GM19467 (cell line): ENCODE data around the gene MAJIN.
"Not testable (repeated sequence)": the region's sequence is repeated elsewhere in the genome, so short reads cannot be mapped to it uniquely, and the experiment has no call there.

ENCODE experiments used
- ATAC-seq: cut with Tn5 transposase; IDR thresholded peaks from one replicate; pipeline ENCODE4 v1.9.1; 2021; ENCODE audit warnings: mild to moderate bottlenecking, moderate library complexity; ENCODE audit not compliant: unreplicated experiment

Gene MAJIN

GRCh38 chr11:64990222-64990923, 18.5 kb upstream of the MAJIN start:
- ATAC-seq, result no peak

GRCh38 chr11:64989416-64989815, 17.5 kb upstream of the MAJIN start:
- no peak for ATAC-seq

- ATAC-seq, result no peak
Measured at GRCh38 chr11:64987998-64988854, 16.3 kb upstream of the MAJIN start.

- not testable (repeated sequence) for ATAC-seq
Measured at GRCh38 chr11:64983339-64983738, 11.4 kb upstream of the MAJIN start.

- ATAC-seq, result no peak
Measured at GRCh38 chr11:64976651-64977050, 4.7 kb upstream of the MAJIN start.

GRCh38 chr11:64974124-64974523, 2.2 kb upstream of the MAJIN start:
- ATAC-seq, result no peak

- no peak for ATAC-seq
Measured at GRCh38 chr11:64970731-64971151, 1.2 kb downstream of the MAJIN start.

- ATAC-seq, result no peak
Measured at GRCh38 chr11:64969209-64969608, 2.7 kb downstream of the MAJIN start.

GRCh38 chr11:64967375-64967774, 4.5 kb downstream of the MAJIN start:
- ATAC-seq, result no peak

GRCh38 chr11:64963072-64963631, 8.8 kb downstream of the MAJIN start:
- no peak for ATAC-seq

GRCh38 chr11:64960719-64961118, 11.2 kb downstream of the MAJIN start:
- no peak for ATAC-seq

GRCh38 chr11:64959498-64959897, 12.4 kb downstream of the MAJIN start:
- no peak for ATAC-seq

- ATAC-seq, result no peak
Measured at GRCh38 chr11:64954201-64954600, 17.7 kb downstream of the MAJIN start.

GRCh38 chr11:64951529-64951928, 20.4 kb downstream of the MAJIN start:
- no peak for ATAC-seq

GRCh38 chr11:64947208-64947814, 24.6 kb downstream of the MAJIN start:
- ATAC-seq, result no peak

GRCh38 chr11:64936539-64936938, 35.4 kb downstream of the MAJIN start:
- no peak for ATAC-seq

- ATAC-seq, result no peak
Measured at GRCh38 chr11:64935359-64936081, 36.4 kb downstream of the MAJIN start, which contains the start of gene GPHA2. GPHA2 (minus strand) TSS chr11:64935893; CDS start chr11:64935460, 433 bp downstream.

- no peak for ATAC-seq
Measured at GRCh38 chr11:64934682-64935358, 37.1 kb downstream of the MAJIN start.

GRCh38 chr11:64933935-64934681, 37.8 kb downstream of the MAJIN start:
- ATAC-seq, result no peak
